Measurements from ENCODE around the gene OBSCN.

Gene OBSCN

DNA sequence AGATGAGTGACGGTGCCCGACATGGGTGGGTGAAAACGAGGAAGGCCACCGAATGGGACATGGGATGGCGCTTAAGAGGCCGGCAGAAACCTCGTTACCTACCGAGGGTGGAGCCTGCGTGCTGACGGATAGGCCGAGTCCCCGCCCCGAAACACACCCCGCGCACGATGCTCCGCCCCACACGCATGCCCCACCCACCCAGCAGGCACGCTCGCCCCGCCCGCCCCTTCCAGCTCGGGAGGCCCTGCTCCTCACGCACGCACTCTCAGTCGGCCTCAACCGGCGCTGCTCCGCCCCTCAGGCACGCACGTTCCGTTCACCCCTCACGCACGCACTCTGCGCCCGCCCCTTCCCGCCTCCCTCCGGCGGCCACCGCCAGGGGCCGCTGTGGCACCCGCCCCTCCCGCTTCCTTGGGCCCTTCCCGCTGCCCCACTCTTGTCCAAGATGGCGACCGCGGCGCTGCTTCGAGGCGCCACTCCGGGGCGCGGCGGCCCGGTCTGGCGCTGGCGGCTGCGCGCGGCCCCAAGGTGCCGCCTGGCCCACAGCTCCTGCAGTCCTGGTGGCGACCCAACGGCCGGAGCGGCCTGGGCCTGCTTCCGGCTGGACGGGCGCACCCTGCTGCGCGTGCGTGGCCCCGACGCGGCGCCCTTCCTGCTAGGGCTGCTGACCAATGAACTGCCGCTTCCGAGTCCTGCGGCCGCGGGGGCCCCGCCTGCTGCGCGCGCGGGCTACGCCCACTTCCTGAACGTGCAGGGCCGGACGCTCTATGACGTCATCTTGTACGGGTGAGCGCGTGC, 42.3 kb upstream of the OBSCN start, which contains the start of gene IBA57:
Gene IBA57 (plus strand): TSS at position 433 of the 798 bp plus-strand sequence. CDS start 13 bp downstream, at position 446.
- DNase-seq (ENCODE audit: low read depth in 1 of 2, low spot score in 1 of 2): peak; percentile 98
- peak within 1 kb of the TSS; percentile 88 for H3K4me3 ChIP-seq (replicated peaks; ENCODE audit: insufficient read depth, low read length)
- TF ChIP-seq SPI1 (IDR thresholded peaks at IDR 0.05; ENCODE audit: borderline replicate concordance, low read depth) (peak; percentile 56; the same call in 1 of the 2 replicates), GABPA (IDR thresholded peaks at IDR 0.05; ENCODE audit: low read depth) (no peak), REST (IDR thresholded peaks at IDR 0.05; ENCODE audit: insufficient replicate concordance, low read depth) (peak; percentile 80), POLR2AphosphoS5 (IDR thresholded peaks at IDR 0.05; ENCODE audit: low read depth) (peak; percentile 73)
- TF ChIP-seq, protein P1, sequence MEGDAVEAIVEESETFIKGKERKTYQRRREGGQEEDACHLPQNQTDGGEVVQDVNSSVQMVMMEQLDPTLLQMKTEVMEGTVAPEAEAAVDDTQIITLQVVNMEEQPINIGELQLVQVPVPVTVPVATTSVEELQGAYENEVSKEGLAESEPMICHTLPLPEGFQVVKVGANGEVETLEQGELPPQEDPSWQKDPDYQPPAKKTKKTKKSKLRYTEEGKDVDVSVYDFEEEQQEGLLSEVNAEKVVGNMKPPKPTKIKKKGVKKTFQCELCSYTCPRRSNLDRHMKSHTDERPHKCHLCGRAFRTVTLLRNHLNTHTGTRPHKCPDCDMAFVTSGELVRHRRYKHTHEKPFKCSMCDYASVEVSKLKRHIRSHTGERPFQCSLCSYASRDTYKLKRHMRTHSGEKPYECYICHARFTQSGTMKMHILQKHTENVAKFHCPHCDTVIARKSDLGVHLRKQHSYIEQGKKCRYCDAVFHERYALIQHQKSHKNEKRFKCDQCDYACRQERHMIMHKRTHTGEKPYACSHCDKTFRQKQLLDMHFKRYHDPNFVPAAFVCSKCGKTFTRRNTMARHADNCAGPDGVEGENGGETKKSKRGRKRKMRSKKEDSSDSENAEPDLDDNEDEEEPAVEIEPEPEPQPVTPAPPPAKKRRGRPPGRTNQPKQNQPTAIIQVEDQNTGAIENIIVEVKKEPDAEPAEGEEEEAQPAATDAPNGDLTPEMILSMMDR (IDR thresholded peaks at IDR 0.05; ENCODE audit: insufficient read depth, low read length): peak; percentile 79

GRCh38 chr1:228166170-228166936, 41.5 kb upstream of the OBSCN start:
- H3K27me3 ChIP-seq (ENCODE audit: insufficient read depth, poor library complexity, severe bottlenecking): no peaks in the 10 kb centered on the region
- DNase-seq (ENCODE audit: low read depth in 1 of 2, low spot score in 1 of 2): peak in 1 of 2 experiments; percentile 62
- peak overlapping the region; percentile 57 for H3K27ac ChIP-seq (replicated peaks)
- H3K4me3 ChIP-seq (replicated peaks; ENCODE audit: insufficient read depth, low read length): peak overlapping the region; percentile 88
- TF ChIP-seq POLR2AphosphoS5 (IDR thresholded peaks at IDR 0.05; ENCODE audit: low read depth) (no peak), REST (IDR thresholded peaks at IDR 0.05; ENCODE audit: insufficient replicate concordance, low read depth) (no peak), SPI1 (IDR thresholded peaks at IDR 0.05; ENCODE audit: borderline replicate concordance, low read depth) (no peak), GABPA (IDR thresholded peaks at IDR 0.05; ENCODE audit: low read depth) (no peak)
- TF ChIP-seq, protein P1 (IDR thresholded peaks at IDR 0.05; ENCODE audit: insufficient read depth, low read length): peak; percentile 7

More for the DNA sequence above, 42.3 kb upstream of the OBSCN start, which contains the start of gene IBA57:
- Histone ChIP-seq H3K27ac (replicated peaks) (peak within 1 kb of the TSS; percentile 62), H3K27me3 (ENCODE audit: insufficient read depth, poor library complexity, severe bottlenecking) (no peaks in the 10 kb centered on the region)

DNA sequence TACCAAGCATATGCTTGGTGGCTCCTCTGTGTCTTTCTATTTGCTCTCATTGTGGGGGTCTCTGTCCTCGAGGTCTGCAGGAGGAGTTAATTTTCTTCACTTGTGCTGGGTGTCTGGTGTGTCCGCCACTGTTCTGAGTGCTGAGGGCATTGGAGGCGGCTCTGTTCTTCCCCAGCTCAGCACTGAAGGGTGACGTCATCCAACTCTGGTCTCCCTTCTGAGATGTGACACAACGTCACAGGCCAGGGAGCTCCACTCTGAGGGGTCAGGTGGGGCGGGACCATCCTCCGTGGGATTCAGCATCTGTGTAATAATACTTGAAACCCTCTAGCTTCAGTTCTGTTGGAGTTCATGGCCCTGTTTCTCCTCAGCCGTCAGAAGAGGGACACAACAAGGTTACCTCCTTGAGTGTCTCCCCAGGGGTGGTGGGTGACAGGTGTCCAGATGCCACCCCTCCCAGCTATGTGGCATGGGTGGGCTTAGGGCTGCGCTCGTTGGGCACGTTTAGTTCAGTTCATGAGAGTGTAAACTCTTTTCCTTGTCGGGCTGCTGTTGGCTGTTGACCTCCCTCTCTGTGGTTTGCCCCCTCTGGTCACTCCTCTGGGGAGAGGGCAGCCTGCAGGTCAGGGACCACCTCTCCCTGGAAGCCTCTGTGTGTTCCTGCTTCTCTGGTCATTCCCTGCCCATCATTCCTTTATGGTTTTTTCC, 39.1 kb upstream of the OBSCN start:
- no peak overlapping the region for H3K27ac ChIP-seq (replicated peaks)
- H3K27me3 ChIP-seq (ENCODE audit: insufficient read depth, poor library complexity, severe bottlenecking): no peaks in the 10 kb centered on the region
- no peak for DNase-seq (ENCODE audit: low read depth in 1 of 2, low spot score in 1 of 2)
- TF ChIP-seq, protein P1 (IDR thresholded peaks at IDR 0.05; ENCODE audit: insufficient read depth, low read length): no peak
- TF ChIP-seq POLR2AphosphoS5 (IDR thresholded peaks at IDR 0.05; ENCODE audit: low read depth) (no peak), REST (IDR thresholded peaks at IDR 0.05; ENCODE audit: insufficient replicate concordance, low read depth) (no peak), SPI1 (IDR thresholded peaks at IDR 0.05; ENCODE audit: borderline replicate concordance, low read depth) (no peak), GABPA (IDR thresholded peaks at IDR 0.05; ENCODE audit: low read depth) (no peak)
- H3K4me3 ChIP-seq (replicated peaks; ENCODE audit: insufficient read depth, low read length): no peak overlapping the region

Measured in HL-60 (cell line).